ENCODE results near the gene EIPR1. TPM values are rescaled to one million over a fixed set of nuclear protein-coding genes. Genes with fewer than 3 reads are reported as not detected.
"Not testable (repeated sequence)": the region's sequence is repeated elsewhere in the genome, so short reads cannot be mapped to it uniquely, and the experiment has no call there.

The EIPR1 gene
- total RNA-seq, 1 experiment from 2014 or later, result 27.8 TPM

DNA sequence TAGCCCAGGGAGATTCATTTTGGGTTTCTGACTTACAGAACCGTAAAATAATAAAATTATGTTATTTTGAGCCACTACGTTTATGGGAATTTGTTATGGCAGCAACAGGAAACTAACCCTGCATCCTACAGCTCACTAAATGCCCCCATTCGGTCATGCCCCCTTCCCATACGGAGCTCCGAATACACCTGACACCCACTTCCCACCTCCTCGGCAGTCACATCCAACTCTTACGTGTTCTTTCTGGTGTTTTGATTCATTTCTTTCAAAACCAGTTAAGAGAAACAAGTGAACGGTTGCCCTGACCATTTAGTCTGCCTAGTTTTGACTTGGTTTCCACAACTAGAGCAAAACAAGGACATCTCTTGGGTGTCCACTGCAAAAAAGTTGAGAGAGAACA, 19.7 kb downstream of the EIPR1 start:
- no peak overlapping the region for H2AFZ ChIP-seq (ENCODE audit: low read length)
- H2BK15ac ChIP-seq (ENCODE audit: low read depth, low read length), result no peak overlapping the region
- no peaks in the 10 kb centered on the region; the same call in 1 of the 2 replicates for H3K4me1 ChIP-seq (ENCODE audit: insufficient read depth, low read length)
- H3K4ac ChIP-seq (ENCODE audit: low read depth, low read length), result no peak overlapping the region
- H3T11ph ChIP-seq (ENCODE audit: low read length), result no peak overlapping the region
- no peak overlapping the region for H2AK5ac ChIP-seq (ENCODE audit: insufficient read length, low read length)
- no CpG with 5 or more reads among the region's 8 CpGs for WGBS (ENCODE audit: extremely low coverage, insufficient read length, low lambda C conversion rate)
- H3K27me3 ChIP-seq (ENCODE audit: insufficient read depth, low read length), result no peaks in the 10 kb centered on the region
- no peak overlapping the region for H3K9ac ChIP-seq (ENCODE audit: extremely low read depth, insufficient read length, low read length)
- no peak overlapping the region for H2BK20ac ChIP-seq (ENCODE audit: low read depth, low read length, poor library complexity, severe bottlenecking)
- no peak overlapping the region for H3K18ac ChIP-seq (ENCODE audit: insufficient read length, low read depth, low read length)
- no peak overlapping the region for H2BK12ac ChIP-seq (ENCODE audit: insufficient read length, low read depth, low read length)
- H3K9me3 ChIP-seq (ENCODE audit: control insufficient read depth, low read depth, low read length), result no peaks in the 10 kb centered on the region
- no peak for DNase-seq
- no peak overlapping the region for H2BK5ac ChIP-seq (ENCODE audit: insufficient read length, low read length)
- no peaks in the 10 kb centered on the region for H4K20me1 ChIP-seq (ENCODE audit: control insufficient read depth, insufficient read depth, insufficient read length)
- TF ChIP-seq, protein P1, sequence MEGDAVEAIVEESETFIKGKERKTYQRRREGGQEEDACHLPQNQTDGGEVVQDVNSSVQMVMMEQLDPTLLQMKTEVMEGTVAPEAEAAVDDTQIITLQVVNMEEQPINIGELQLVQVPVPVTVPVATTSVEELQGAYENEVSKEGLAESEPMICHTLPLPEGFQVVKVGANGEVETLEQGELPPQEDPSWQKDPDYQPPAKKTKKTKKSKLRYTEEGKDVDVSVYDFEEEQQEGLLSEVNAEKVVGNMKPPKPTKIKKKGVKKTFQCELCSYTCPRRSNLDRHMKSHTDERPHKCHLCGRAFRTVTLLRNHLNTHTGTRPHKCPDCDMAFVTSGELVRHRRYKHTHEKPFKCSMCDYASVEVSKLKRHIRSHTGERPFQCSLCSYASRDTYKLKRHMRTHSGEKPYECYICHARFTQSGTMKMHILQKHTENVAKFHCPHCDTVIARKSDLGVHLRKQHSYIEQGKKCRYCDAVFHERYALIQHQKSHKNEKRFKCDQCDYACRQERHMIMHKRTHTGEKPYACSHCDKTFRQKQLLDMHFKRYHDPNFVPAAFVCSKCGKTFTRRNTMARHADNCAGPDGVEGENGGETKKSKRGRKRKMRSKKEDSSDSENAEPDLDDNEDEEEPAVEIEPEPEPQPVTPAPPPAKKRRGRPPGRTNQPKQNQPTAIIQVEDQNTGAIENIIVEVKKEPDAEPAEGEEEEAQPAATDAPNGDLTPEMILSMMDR (conservative IDR thresholded peaks at IDR 0.05), result no peak
- peaks cover 8% of the 10 kb centered on the region; the same call in 1 of the 2 replicates for H3K79me2 ChIP-seq (ENCODE audit: insufficient read depth, low read length)
- no peak overlapping the region for H3K23ac ChIP-seq (ENCODE audit: insufficient read length, low read depth, low read length)
- H3K23me2 ChIP-seq (ENCODE audit: insufficient read length, low read depth, low read length, poor library complexity, severe bottlenecking), result no peaks in the 10 kb centered on the region
- H2BK120ac ChIP-seq (ENCODE audit: low read depth, low read length, poor library complexity, severe bottlenecking), result no peak overlapping the region
- Mint-ChIP-seq H3K27ac (no peak overlapping the region), H3K36me3 (ENCODE audit: insufficient read depth in 1 of 3, low read depth in 3 of 3) (peaks cover 9 to 13% (median 13%) of the 10 kb centered on the region in 3 experiments; a peak in 6 of 7 replicates), H3K27me3 (ENCODE audit: low read depth) (no peaks in the 10 kb centered on the region), H3K4me1 (peaks cover 24 to 32% of the 10 kb centered on the region in 2 experiments), H3K4me3 (no peak overlapping the region), H3K9me3 (no peaks in the 10 kb centered on the region)
- H4K91ac ChIP-seq (ENCODE audit: insufficient read length, low read depth, low read length), result no peak overlapping the region
- H3K4me2 ChIP-seq (ENCODE audit: insufficient read depth, insufficient read length, low read length), result no peak overlapping the region
- no peak overlapping the region for H3K56ac ChIP-seq (ENCODE audit: insufficient read length, low read depth, low read length)
- no peaks in the 10 kb centered on the region for H3K79me1 ChIP-seq (ENCODE audit: insufficient read depth, low read depth, low read length, poor library complexity, severe bottlenecking)
- no peak overlapping the region for H4K8ac ChIP-seq (replicated peaks; ENCODE audit: insufficient read length, low read depth, low read length)
- no peak overlapping the region for H3K27ac ChIP-seq (ENCODE audit: insufficient read length, low read depth, low read length)
- H4K5ac ChIP-seq (ENCODE audit: insufficient read length, low read depth, low read length), result no peak overlapping the region
- H3K14ac ChIP-seq (ENCODE audit: insufficient read depth, low read length), result no peak overlapping the region

DNA sequence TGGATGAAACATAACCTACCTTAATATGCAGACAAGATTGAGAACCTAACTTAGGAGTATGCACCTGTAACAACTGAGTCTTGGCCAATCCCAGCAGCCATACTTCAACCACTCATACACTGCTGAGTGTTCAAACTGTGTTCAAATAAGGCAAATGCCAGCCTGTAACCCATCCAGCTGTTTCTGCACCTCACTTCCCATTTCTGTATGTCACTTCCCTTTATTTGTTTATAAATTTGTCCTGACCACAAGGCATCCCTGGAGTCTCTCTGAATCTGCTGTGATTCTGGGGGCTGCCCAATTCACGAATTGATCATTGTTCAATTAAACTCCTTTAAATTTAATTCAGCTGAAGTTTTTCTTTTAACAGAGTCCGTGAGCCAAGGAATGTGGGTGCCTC, 20.2 kb downstream of the EIPR1 start:
- H3K4me1 ChIP-seq (ENCODE audit: insufficient read depth, low read length); H3K9me3 ChIP-seq (ENCODE audit: control insufficient read depth, low read depth, low read length); H3K23ac ChIP-seq (ENCODE audit: insufficient read length, low read depth, low read length); H3K56ac ChIP-seq (ENCODE audit: insufficient read length, low read depth, low read length); H3K14ac ChIP-seq (ENCODE audit: insufficient read depth, low read length); H4K20me1 ChIP-seq (ENCODE audit: control insufficient read depth, insufficient read depth, insufficient read length); H4K5ac ChIP-seq (ENCODE audit: insufficient read length, low read depth, low read length); H2BK20ac ChIP-seq (ENCODE audit: low read depth, low read length, poor library complexity, severe bottlenecking); H3K79me1 ChIP-seq (ENCODE audit: insufficient read depth, low read depth, low read length, poor library complexity, severe bottlenecking); H2BK15ac ChIP-seq (ENCODE audit: low read depth, low read length); DNase-seq; H3K9ac ChIP-seq (ENCODE audit: extremely low read depth, insufficient read length, low read length); H4K91ac ChIP-seq (ENCODE audit: insufficient read length, low read depth, low read length); H2BK12ac ChIP-seq (ENCODE audit: insufficient read length, low read depth, low read length); H3K18ac ChIP-seq (ENCODE audit: insufficient read length, low read depth, low read length); H3K27ac Mint-ChIP-seq; H2AK5ac ChIP-seq (ENCODE audit: insufficient read length, low read length); H3K79me2 ChIP-seq (ENCODE audit: insufficient read depth, low read length); H3K4me3 Mint-ChIP-seq; H3K4ac ChIP-seq (ENCODE audit: low read depth, low read length); H2BK120ac ChIP-seq (ENCODE audit: low read depth, low read length, poor library complexity, severe bottlenecking); H2AFZ ChIP-seq (ENCODE audit: low read length); H3T11ph ChIP-seq (ENCODE audit: low read length); H3K27me3 ChIP-seq (ENCODE audit: insufficient read depth, low read length); H3K9me3 Mint-ChIP-seq; H2BK5ac ChIP-seq (ENCODE audit: insufficient read length, low read length); H3K4me2 ChIP-seq (ENCODE audit: insufficient read depth, insufficient read length, low read length); H3K27ac ChIP-seq (ENCODE audit: insufficient read length, low read depth, low read length); H3K23me2 ChIP-seq (ENCODE audit: insufficient read length, low read depth, low read length, poor library complexity, severe bottlenecking); H4K8ac ChIP-seq (replicated peaks; ENCODE audit: insufficient read length, low read depth, low read length); H3K27me3 Mint-ChIP-seq (ENCODE audit: low read depth): not testable (repeated sequence)
- peaks cover 13 to 18% (median 17%) of the 10 kb centered on the region in 3 experiments; a peak in 6 of 7 replicates for H3K36me3 Mint-ChIP-seq (ENCODE audit: insufficient read depth in 1 of 3, low read depth in 3 of 3)
- peaks cover 21 to 29% of the 10 kb centered on the region in 2 experiments for H3K4me1 Mint-ChIP-seq
- WGBS (ENCODE audit: extremely low coverage, insufficient read length, low lambda C conversion rate), result no CpG with 5 or more reads among the region's 2 CpGs
